B cell (primary cell): Measurements from ENCODE around the gene SECTM1. TPM values are rescaled to one million over a fixed set of nuclear protein-coding genes. Genes with fewer than 3 reads are reported as not detected.

Source experiments
- ATAC-seq: fragments of 200-7000 bp; cut with Tn5 transposase; one replicate; pipeline ENCODE4 v1.10.0; 2021; ENCODE audit warnings: low read depth, mild to moderate bottlenecking, moderate number of reproducible peaks, moderate library complexity
- CTCF ChIA-PET: fragments of 350-600 bp; sonication (Branson Sonifier 250); formaldehyde crosslinking; loops from one replicate; lab custom pipeline; 2021; ENCODE audit warnings: antibody characterized with exemption, inconsistent platforms; lab: Charles Lee
- POLR2A ChIA-PET: fragments of 350-600 bp; sonication (Branson Sonifier 250); formaldehyde crosslinking; loops from one replicate; lab custom pipeline; 2021; ENCODE audit warnings: antibody characterized with exemption; lab: Charles Lee
- DNase-seq: peaks from one replicate; pipeline ENCODE4 v3.0.0; 2013
- H2AFZ ChIP-seq: 2 replicates; pipeline ENCODE4 v1.6.1; 2012; ENCODE audit warnings: mild to moderate bottlenecking, low read depth, low read length; ENCODE audit not compliant: insufficient read depth, poor library complexity, severe bottlenecking
- H3K27ac ChIP-seq, 2 donors: 1 replicate in 1 of 2; 2 replicates in 1 of 2; pipeline ENCODE4 v1.5.1; 2012 to 2013; ENCODE audit warnings: low read length in 2 of 2, mild to moderate bottlenecking in 2 of 2, moderate library complexity in 1 of 2
- H3K27me3 ChIP-seq, 4 experiments: fragments of 200-600 bp in 1 of 4; sonication (generic) in 1 of 4; replicated peaks in 1 of 4; 1 replicate in 2 of 4; 2 replicates in 2 of 4; pipeline versions ENCODE4 v1.6.1 to v1.7.0; 2013 to 2016; ENCODE audit warnings: low read length in 3 of 4, mild to moderate bottlenecking in 2 of 4, mixed read lengths in 1 of 4, moderate library complexity in 1 of 4; ENCODE audit not compliant: insufficient read depth in 4 of 4, control insufficient read depth in 3 of 4; ENCODE audit errors: control extremely low read depth in 1 of 4
- H3K36me3 ChIP-seq, 2 experiments: replicated peaks in 1 of 2; 1 replicate in 1 of 2; 2 replicates in 1 of 2; pipeline versions ENCODE4 v1.6.1 to v1.7.1; 2013; ENCODE audit warnings: low read length in 1 of 2; ENCODE audit not compliant: insufficient read depth in 2 of 2, control insufficient read depth in 1 of 2; ENCODE audit errors: control extremely low read depth in 1 of 2, extremely low read depth in 1 of 2
- H3K4me1 ChIP-seq, 2 donors: fragments of 200-600 bp in 1 of 2; sonication (generic) in 1 of 2; 1 replicate in 1 of 2; 2 replicates in 1 of 2; pipeline versions ENCODE4 v1.5.1 to v1.6.1; 2013 to 2017; ENCODE audit warnings: low read length in 2 of 2; ENCODE audit not compliant: control insufficient read depth in 2 of 2, insufficient read depth in 2 of 2
- H3K4me2 ChIP-seq: replicated peaks from 2 replicates; pipeline ENCODE3; 2012; ENCODE audit warnings: mild to moderate bottlenecking, low read depth, low read length; ENCODE audit not compliant: poor library complexity, severe bottlenecking
- H3K4me3 ChIP-seq, 5 experiments: fragments of 200-600 bp in 1 of 5; sonication (generic) in 1 of 5; 1 replicate in 3 of 5; 2 replicates in 2 of 5; pipeline versions ENCODE4 v1.5.1 to v1.7.0; 2011 to 2016; ENCODE audit warnings: low read length in 4 of 5, mild to moderate bottlenecking in 4 of 5, low read depth in 2 of 5, control low read depth in 1 of 5, moderate library complexity in 1 of 5; ENCODE audit not compliant: insufficient read depth in 1 of 5; ENCODE audit errors: control extremely low read depth in 1 of 5, extremely low read depth in 1 of 5
- H3K79me2 ChIP-seq: fragments of 200-600 bp; sonication (generic); one replicate; pipeline ENCODE4 v1.6.0; 2016; ENCODE audit warnings: low read length; ENCODE audit not compliant: control insufficient read depth, insufficient read depth
- H3K9ac ChIP-seq: fragments of 200-600 bp; sonication (generic); 2 replicates; pipeline ENCODE4 v1.6.1; 2017; ENCODE audit warnings: mild to moderate bottlenecking, low read length, moderate library complexity
- H3K9me3 ChIP-seq, 3 donors: one replicate each; pipeline versions ENCODE4 v1.6.1 to v1.7.1; 2013; ENCODE audit warnings: low read length in 2 of 3; ENCODE audit not compliant: control insufficient read depth in 2 of 3, insufficient read depth in 1 of 3; ENCODE audit errors: control extremely low read depth in 1 of 3
- H4K20me1 ChIP-seq: 2 replicates; pipeline ENCODE4 v1.6.0; 2012; ENCODE audit warnings: mild to moderate bottlenecking, low read length; ENCODE audit not compliant: insufficient read depth, control insufficient read depth, poor library complexity, severe bottlenecking
- H3K27ac Mint-ChIP-seq: one replicate; pipeline ENCODE4 v1.8.0; 2021; ENCODE audit warnings: mixed read lengths
- H3K27me3 Mint-ChIP-seq: one replicate; pipeline ENCODE4 v1.8.0; 2021; ENCODE audit warnings: mixed read lengths
- H3K4me1 Mint-ChIP-seq: one replicate; pipeline ENCODE4 v1.8.0; 2021; ENCODE audit warnings: mixed read lengths
- H3K4me3 Mint-ChIP-seq: one replicate; pipeline ENCODE4 v1.8.0; 2021; ENCODE audit warnings: mixed read lengths
- H3K9me3 Mint-ChIP-seq: one replicate; pipeline ENCODE4 v1.8.0; 2022; ENCODE audit warnings: mixed read lengths; ENCODE audit not compliant: insufficient read depth
- CTCF ChIP-seq: fragments of 200-600 bp; IDR thresholded peaks from one replicate; pipeline ENCODE4 v1.8.0; 2022; ENCODE audit warnings: antibody characterized with exemption, mild to moderate bottlenecking
- EZH2 ChIP-seq: IDR thresholded peaks from 2 replicates; pipeline ENCODE4 v1.6.1; 2012; ENCODE audit warnings: borderline replicate concordance, low read depth, mild to moderate bottlenecking, moderate library complexity, low read length; ENCODE audit not compliant: insufficient read depth, poor library complexity, severe bottlenecking
- WGBS: methylation state at CpG from one replicate; pipeline ENCODE4 v1.1.5; 2013; ENCODE audit warnings: missing lambda C conversion rate; ENCODE audit not compliant: insufficient coverage; 5-methylcytosine and 5-hydroxymethylcytosine counted together
- intact Hi-C: fragments of 100-400 bp; cut with micrococcal nuclease; formaldehyde crosslinking; loops from one replicate; pipeline ENCODE4 v1.10.0; 2022
- polyA plus RNA-seq: library from polyadenylated mRNA; depleted of rRNA; stranded (reverse); fragments of >200 nt; gene quantifications from 2 replicates; pipeline ENCODE4 v1.2.3, GENCODE V29; 2012
- total RNA-seq, 2 donors: library from RNA; stranded (reverse); fragments of 120-200 nt in 1 of 2; gene quantifications; 1 replicate in 1 of 2; 2 replicates in 1 of 2; pipeline versions ENCODE4 v1.2.3 to v1.2.4, GENCODE V29; 2013 to 2022

The SECTM1 gene
- total and polyA plus RNA-seq, 2 donors (not counting 1 experiment from before 2014, with no cell fraction given), result 0.17 to 1.2 TPM

- intact Hi-C loops, result no loop called here
- Mint-ChIP-seq H3K4me1 (peaks cover 5% of the 10 kb centered on the region), H3K27me3 (no peaks in the 10 kb centered on the region), H3K27ac (no peak overlapping the region), H3K4me3 (no peak overlapping the region), H3K9me3 (no peaks in the 10 kb centered on the region)
- ChIA-PET CTCF (no interaction called here), POLR2A (no interaction called here)
- Histone ChIP-seq H3K9me3 (no peaks in the 10 kb centered on the region), H3K36me3 (no peaks in the 10 kb centered on the region), H3K9ac (no peak overlapping the region), H4K20me1 (peaks cover 7% of the 10 kb centered on the region), H3K27me3 (peaks cover 0 to 11% (median 0%) of the 10 kb centered on the region in 4 experiments), H3K79me2 (peaks cover 18% of the 10 kb centered on the region), H3K4me3 (no peak overlapping the region), H3K4me1 (peaks cover 6 to 9% of the 10 kb centered on the region in 2 donors), H2AFZ (no peak overlapping the region), H3K4me2 (no peak overlapping the region), H3K27ac (no peak overlapping the region)
- DNase-seq, result no peak
- TF ChIP-seq CTCF, result no peak
- no peak for TF ChIP-seq EZH2
- ATAC-seq, result no peak
- 97% methylated on average over 8 of the region's 9 CpGs for WGBS
These were observed 55.3 kb downstream of the SECTM1 start for GRCh38 chr17:82278308-82278707.

GRCh38 chr17:82277851-82278250 is 55.7 kb downstream of the SECTM1 start:
- no peaks in the 10 kb centered on the region for H3K36me3 ChIP-seq
- no peaks in the 10 kb centered on the region for H3K27me3 Mint-ChIP-seq
- peaks cover 0 to 10% (median 0%) of the 10 kb centered on the region in 4 experiments for H3K27me3 ChIP-seq
- intact Hi-C loops, result no loop called here
- H3K27ac ChIP-seq, result no peak overlapping the region
- peaks cover 22% of the 10 kb centered on the region for H3K79me2 ChIP-seq
- peaks cover 5% of the 10 kb centered on the region for H3K4me1 Mint-ChIP-seq
- ChIA-PET CTCF (no interaction called here), POLR2A (no interaction called here)
- no peak overlapping the region for H2AFZ ChIP-seq
- H3K9me3 ChIP-seq, result no peaks in the 10 kb centered on the region
- no peak overlapping the region for H3K27ac Mint-ChIP-seq
- H3K9me3 Mint-ChIP-seq, result no peaks in the 10 kb centered on the region
- no peak overlapping the region for H3K4me3 ChIP-seq
- 96% methylated on average over 11 of the region's 12 CpGs for WGBS
- H3K4me1 ChIP-seq, result peaks cover 6 to 9% of the 10 kb centered on the region in 2 donors
- H3K4me2 ChIP-seq, result no peak overlapping the region
- no peak for TF ChIP-seq CTCF
- TF ChIP-seq EZH2, result no peak
- H3K4me3 Mint-ChIP-seq, result no peak overlapping the region
- H4K20me1 ChIP-seq, result peaks cover 7% of the 10 kb centered on the region
- ATAC-seq (no peak), DNase-seq (no peak)
- H3K9ac ChIP-seq, result no peak overlapping the region
